CD1c-positive myeloid dendritic cell (primary cell): ENCODE results near the gene CIAO1.

ENCODE experiments used
- DNase-seq: peaks from one replicate; pipeline ENCODE4 v3.0.0-alpha.2; 2016; ENCODE audit errors: extremely low spot score

Gene CIAO1

DNA sequence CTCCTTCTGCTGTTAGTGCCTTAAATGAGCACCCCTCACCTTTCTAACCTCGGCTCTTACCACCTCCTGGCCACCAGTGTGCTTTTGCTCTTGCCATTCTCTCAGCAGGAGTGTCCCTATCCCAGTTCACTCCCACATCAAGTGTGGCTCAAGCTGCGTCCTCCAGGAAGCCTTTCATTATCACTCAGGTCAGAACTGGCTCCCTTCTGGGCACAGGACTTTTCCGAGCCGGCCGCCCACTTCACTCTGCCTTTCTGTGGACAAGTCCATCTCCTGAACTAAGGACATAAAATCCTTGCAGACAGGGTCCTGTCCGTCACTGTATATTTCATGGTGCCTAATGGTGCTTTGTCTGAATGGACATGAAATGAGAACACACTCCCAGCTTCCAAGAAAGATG is 15.8 kb upstream of the CIAO1 start:
- DNase-seq: no peak

DNA sequence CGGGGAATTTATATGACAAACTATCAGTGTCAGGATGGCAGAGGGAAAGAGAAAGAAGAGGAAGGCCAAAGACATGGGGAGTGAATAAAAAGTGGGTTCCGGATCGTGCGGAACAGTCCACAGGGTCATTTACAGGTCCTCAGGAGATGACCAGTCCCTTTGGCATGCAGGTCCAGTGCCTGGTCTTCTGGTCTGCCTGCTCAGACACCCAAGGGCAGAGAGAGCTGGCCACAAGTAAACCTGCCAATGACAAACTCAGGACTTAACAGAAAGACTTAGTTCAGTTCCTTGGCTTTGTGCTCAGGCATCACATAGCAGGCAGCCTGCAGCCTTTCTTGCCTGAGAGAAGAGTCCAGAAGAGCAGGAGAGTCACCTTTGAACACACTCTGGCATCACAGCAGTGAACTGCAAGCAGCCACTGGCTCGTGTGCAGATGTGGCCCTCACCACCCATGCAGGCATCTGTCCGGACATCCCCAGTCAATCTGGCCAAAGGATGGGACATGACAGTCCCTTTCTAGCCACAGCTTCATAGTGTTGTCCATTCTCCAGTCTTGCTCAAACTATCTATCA is 14.2 kb upstream of the CIAO1 start:
- DNase-seq: no peak

DNA sequence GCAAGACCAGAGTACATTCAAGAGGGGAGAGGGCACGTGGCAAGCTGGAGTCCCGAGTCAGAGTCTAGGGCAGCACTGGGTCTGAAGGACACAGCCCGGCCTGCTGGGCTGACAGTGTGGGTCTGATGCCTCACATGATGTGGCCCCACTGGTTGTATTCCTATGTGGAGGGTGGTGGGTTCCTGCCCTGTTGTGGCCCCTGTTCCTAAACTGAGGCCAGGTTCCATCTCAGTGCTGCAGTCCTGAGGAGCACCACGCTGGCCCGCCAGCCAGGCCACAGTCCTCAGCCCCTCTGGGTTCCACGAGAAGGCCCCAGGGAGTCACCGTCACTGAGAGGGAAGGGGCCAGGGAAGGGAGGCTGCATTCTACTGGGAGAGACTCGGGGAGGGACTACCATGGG is 13.5 kb upstream of the CIAO1 start:
- no peak for DNase-seq

DNA sequence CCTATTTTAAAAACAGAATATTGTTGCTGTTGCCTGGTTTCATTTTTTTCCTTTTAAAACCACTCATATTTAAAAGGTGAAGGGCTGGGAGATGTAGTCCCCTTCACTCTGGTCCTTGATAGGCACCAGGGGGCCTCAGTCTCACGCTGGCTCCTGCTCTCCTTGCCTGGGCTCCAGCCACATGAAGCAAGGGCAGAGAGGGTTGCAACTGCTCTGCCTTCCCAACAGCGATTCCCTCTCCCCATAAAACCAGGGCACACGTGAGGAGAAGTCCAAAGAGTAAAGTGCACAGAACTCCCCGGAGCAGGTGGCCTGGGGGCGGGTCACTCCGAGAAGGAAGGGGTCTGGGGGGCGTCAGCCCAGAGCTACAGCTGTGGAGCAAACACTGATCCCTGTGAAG is 13.0 kb upstream of the CIAO1 start:
- no peak for DNase-seq

DNA sequence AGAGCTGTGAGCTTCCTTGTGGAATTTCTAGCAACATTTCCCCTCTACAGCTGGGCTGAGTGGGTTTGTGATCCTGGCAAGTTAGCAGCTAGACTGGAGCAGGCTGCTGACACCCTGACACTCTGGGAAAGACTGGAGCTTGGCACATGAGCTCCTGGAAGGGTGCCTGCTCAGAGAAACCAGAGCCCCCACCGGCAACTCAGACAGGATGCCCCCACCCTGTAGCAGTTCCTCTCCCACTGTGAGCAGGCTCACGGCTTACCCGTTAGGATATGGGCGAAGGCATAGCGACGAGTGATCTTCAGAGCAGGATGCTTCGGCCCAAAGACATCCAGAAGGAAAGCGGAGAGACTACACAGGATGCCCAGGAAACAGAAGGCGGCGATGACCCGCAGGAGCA is 11.5 kb upstream of the CIAO1 start:
- no peak for DNase-seq

DNA sequence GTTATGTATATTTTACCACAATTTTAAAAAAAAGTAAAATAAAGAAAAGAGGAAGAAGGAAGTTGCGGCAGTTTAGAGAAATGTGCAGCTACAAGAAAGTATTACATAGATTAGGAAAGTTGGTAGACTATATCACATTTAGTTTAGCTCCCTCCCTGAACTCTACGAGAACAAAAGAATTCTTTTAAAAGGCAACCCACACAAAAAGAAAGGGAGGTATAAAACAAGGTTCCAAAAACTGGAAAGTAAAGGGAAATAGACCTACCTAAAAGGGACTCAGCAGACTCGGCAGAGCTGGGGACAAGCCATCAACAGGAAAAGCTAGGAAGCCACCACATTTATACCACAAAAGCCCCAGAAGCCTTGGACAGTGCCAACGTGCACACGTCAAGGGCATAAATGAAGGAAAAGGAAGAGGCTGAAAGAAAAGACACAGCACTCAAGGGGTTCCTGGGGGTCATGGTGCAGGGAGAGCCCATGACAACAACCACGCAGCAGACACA is 9.4 kb upstream of the CIAO1 start:
- peak; percentile 64 for DNase-seq

DNA sequence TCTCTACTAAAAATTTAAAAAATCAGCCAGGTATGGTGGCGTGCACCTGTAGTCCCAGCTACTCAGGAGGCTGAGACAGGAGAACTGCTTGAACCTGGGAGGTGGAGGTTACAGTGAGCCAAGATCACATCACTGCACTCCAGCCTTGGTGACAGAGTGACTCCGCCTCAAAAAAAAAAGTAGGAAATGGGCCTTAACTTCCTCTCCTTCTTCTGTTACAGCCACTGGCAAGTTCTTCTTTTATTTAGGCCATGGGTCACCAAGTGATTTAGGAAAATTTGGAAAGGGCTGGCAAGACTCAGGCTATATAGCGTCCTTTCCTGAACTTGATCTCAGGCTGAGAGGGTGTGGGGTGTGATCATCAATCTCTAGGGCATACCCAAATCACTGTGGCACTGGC is 8.3 kb upstream of the CIAO1 start:
- DNase-seq: peak; percentile 85

DNA sequence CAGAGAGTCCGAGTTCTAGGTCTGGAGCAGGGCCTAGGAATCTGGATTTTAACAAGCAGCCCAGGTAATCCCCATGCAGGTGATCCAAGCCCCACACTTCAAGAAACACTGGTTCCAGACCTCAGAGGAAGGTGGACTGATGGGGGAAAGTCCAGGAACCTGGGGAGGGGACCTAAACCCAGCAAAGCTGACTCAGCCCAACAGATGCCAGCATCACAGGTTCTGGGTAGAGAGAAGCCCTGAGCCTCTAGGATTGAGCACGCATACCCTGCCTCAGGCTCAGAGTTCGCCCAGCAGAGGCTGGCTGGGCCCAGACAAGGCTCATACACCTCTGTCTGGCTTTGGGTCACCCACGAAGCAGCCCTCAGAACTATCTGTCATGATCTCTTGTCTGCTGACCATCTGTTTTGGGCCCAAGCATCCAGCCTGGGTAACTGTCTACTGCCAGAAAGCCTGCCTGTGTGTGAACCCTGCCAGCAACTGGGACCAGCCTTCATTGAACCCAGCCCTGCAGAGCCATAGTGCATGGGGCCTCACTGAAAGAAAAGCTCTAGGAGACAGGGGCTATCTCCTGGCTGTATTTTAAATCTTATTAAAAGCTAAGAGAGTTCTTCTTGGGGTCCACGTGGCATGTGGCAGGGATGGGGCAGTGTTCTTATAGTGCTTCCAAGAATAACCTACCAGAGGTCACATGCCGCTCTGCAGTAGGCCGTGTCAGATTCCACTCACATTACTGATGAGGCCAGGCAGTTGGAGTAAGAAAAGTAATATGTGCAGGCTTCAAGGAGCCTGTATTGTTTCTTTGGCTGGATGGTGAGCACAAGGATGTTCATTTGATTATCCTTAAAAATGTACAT is 7.6 kb upstream of the CIAO1 start:
- no peak for DNase-seq

DNA sequence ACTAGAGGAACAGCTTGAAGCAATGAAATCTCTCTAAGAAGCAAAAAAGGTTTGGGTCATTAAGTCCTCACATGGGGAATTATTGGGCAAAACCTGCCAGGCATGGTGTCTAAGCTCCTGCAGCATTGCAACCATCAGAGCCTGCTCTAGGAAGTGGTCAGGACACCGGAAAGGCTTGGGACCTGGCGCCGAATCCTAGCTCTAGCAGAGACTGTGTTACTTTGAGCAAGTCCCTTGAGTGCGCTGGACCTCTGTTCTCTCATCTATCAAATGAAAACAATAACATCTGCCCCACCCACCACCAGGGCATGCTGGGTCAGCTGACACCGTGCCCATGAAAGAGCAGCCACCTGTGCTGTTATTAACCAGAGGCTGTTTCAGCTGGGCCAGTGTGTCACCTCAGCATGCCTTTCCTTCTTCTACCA is 6.5 kb upstream of the CIAO1 start:
- DNase-seq: no peak

DNA sequence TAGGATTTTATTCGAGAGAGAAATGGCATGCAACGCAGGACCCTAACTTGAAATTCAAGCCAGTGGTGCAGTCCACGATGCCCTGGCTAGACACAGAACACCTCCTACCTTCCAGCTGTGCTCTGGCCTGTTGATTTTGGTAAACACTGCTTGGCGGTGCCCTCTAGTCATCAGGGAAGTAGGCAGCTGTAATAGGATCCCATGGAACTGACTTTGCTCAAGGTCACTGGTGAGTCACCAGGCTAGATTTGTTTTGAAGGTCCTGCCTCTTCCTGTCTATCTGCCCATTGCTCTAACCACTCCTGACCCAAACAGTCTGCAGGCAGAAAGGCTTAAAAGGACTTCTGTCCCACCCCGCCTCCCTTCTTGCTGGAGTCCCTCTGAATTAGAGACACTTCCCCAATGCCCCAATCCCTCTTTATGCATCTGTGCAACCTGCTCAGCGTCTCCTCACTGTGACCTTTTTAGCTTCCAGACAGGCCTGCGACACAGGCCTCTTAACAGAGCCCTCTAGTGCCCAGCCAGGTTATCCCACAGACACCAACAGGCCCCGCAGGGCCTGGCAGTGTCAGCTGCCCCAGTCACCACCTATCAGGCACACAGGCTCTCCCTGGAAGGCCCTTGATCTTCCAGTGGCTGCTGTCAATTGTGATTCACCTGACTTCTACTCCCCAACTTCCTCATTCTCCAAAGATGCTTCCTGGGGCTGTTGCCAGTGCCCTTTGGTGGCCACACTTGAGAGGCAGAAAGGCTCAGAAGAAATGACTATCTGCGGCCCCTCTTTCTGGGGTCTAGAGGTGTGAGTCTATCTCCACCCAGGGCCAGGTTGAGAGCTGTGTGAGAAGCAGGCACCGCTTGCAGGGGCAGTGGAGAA is 5.4 kb upstream of the CIAO1 start:
- peak; percentile 89 for DNase-seq

DNA sequence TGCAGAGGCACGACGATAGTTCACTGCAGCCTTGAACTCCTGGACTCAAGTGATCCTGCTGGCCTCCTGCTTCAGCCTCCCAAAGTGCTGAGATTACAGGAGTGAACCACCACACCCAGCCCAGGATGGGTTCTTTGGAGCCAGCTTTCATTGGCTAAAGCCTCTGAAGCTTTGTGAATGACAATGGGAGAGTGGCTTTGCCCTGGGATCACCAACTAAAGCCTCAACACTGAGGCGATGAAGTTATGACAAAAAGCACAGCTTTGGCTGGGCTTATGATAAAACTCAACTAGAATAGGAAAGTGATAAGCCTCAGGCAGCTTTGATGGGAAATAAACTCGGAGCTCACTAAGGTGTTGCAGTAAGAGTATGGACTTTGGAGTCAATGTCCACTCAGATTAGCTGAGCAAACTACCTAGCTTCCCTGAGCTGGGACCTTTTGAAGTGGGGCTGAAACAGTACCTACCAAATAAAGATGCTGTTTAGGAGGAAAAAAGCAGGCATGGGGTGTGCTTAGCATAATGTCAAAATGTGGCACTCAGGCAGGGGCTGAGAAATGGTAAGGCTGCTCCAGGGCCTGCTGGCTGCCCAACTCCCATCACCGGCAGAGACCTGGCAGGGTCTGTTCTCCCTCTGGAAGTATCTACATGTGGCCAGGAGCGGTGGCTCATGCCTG is 4.6 kb upstream of the CIAO1 start:
- DNase-seq: no peak

DNA sequence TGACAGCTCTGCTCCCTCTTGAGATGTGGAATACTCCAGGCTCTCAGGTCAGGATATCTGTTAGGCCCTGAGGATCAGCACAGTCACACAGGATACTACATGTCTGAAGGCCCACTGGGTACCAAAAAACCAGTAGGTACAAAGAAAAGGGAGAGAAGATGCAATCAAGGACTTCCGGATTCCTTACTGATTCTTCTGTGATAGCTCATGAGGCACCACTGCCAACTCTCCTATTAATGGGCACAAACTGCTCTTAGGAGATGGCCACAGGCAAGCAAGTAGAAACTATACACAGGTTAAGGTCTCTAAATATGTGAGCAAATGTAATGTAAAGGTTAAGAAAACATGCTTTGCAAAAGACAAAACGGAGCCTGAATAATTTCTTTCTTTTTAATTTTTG is 3.7 kb upstream of the CIAO1 start:
- DNase-seq: no peak

DNA sequence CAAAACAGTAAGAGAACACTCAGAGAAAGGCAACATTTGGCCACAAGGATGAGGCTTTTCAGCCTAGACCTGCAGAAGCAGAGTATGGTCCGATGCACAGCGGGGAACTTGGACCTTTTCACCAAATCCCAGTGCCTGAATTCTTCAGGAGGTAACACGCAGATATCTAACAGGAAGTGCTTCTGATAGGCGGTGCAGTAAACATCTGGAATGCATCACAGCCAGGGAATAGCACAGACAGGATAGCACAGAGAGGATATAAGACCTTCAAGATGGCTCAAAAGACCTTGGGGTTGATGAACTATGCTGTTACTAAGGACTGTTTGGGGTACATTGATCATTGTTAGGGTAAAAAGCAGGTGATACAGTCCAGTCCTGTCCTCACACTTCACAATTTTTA is 1.9 kb upstream of the CIAO1 start:
- DNase-seq: no peak

DNA sequence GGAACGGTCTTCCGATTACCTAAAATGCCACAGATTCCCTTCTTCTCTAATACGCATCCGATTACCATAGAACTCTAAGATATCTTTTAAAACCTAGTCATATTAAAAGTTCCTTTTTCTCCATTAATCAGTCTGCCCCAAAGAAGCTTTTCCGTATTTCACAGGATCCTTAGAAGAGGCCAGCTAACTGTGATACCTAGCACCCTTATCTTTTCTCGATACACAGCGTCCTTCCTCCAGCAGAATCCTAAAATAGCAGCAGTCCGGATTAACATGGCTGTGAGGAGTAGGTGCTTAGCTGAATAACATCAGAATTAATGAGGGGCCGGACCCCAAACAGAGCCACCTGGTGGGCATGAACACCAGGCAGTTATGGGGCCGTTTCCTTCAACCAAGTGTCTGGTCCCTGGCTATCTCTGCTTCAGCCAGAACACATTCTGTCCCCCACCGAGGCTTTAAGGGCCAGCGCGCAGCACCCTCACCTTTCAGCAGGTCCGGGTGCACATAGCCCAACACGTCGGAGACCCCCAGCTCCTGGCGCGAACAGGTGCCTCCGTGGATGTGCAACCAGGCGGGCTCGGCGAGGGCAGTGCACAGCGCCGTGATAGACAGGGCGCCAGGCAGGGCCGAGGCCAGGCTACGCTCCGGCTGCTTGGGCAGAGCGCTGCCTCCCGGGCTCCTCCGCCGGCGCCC is 1.2 kb upstream of the CIAO1 start:
- peak; percentile 50 for DNase-seq

DNA sequence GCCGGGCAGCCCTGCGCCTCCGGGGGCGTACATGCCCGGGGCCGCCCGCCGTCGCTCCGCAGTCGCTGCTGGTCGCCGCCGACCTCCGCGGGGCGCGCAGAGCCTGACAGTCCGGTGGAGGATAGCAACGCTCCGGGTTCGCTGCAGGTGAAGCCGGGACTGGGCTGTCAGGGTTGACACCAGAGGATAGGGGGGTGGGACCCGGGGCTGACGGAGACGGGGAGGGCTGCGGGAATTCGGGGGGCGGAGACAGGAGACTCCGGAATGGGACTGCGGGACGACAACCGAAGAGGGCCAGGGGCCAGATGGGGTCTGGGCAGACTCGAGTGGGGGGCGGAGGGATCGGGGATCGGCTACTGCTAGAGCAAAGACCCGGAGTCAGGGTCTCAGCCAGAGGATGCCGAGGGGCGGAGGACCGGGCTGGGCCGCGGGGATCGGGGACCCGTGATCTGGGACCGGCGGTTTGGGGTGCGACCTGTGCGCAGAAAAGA is 631 bp upstream of the CIAO1 start:
- DNase-seq: peak; percentile 20

DNA sequence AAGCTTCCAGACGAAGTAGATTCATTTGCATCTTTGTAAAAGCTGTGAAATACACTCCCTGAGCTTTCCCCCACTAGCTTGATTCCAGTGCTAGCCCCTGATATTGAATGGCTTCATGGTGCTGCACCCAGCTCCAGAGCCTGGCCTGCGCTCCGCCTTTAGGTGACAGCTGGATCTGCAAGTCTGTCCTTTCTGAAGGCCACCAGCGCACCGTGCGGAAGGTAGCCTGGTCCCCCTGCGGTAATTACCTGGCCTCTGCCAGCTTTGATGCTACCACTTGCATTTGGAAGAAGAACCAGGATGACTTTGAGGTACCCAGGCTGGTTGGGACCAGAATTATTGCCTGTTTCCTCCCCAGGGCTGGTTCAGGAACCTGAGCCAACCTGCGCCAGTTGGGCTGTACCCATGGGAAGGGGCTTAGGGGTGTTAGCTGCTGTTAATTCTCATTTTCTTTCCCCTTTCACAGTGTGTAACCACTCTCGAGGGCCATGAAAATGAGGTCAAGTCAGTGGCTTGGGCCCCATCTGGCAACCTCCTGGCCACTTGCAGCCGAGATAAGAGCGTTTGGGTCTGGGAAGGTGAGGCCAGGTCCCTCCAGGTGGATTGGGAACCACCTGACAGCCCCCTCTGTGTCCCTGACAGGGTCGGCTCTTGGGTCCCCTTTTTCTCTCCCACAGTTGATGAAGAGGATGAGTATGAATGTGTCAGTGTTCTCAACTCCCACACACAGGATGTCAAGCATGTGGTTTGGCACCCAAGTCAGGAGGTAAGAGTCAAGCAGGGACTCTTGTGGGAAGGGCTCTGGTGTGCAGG is 1.3 kb downstream of the CIAO1 start:
- peak; percentile 42 for DNase-seq

DNA sequence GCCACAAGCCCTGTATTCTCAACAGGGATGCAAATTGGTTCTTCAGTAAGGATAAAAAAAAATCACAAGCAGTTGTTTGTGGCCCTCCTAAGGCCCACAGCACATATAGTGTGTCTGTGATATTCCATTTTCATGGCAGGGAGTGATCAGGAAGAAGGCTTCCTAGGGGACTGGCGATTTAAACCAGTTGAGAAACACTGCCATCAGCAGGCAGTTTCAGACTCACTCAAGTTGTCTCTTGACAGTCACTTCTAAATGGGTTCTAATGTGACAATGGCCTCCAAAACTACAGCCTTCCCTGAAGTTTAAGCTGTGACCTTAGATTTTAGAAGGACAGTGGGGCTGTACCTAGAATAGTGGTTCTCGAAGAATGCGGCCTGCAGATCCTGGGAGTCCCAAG is 6.0 kb downstream of the CIAO1 start:
- DNase-seq: no peak

DNA sequence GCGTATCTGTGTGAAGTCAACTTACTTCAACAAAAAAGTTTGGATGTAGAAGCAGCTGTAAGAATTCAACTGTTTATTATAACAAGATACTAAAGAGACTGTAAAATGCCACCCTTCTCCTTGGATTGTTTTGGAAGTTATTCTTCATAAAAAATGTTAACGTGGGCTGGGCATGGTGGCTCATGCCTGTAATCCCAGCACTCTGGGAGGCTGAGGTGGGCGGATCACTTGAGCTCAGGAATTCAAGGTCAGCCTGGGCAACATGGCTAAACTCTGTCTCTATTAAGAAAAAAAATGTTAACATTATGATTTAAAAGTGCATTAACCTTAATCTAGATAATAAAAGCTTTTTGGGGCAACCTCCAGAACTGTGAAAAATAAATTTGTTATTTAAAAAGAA is 7.7 kb downstream of the CIAO1 start:
- DNase-seq: no peak

DNA sequence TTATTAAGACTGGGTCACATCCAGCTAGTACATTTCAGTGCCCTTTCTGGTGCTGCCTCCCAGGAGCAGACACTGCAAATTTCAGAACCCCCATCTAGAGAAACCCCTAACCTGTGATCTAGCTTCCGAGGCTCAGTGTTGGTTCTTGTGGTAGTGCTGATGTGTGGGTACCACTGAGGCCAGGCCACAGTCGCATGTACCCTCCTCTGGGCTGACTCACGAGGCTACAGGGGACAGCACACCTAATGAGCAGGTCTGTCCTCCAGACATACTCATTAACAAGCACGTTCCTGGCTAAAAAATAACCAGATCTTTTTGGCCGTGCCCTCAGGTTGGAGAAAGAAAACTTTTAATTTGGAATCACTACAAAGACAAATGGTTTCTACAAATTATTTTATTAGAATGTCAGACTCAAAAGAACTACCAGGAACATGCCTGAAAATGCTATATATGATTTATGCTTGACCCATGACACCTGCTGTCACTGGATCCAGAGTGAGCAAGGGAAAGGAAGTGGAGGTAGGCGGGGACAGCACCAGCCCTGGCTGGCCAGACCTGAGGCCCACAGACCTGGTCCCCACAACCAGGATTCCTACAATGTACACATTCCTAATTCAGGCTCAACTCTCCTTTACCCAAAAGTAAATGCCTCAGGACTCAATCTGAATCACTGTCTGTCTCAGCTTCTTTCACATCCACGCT is 8.5 kb downstream of the CIAO1 start:
- no peak for DNase-seq
